HCT116 (cell line): ENCODE measurements around the gene IGF2R.

Source experiments
- POLR2A ChIP-seq: IDR thresholded peaks from 2 replicates; pipeline ENCODE4 v1.7.0; 2011; ENCODE audit warnings: borderline replicate concordance; ENCODE audit not compliant: insufficient read depth, insufficient read length; ENCODE audit errors: extremely low read depth
- RAD21 ChIP-seq: IDR thresholded peaks from 2 replicates; pipeline ENCODE4 v1.6.1; 2012; ENCODE audit warnings: low read depth, mild to moderate bottlenecking
- SRF ChIP-seq: IDR thresholded peaks from 2 replicates; pipeline ENCODE4 v1.6.1; 2012; ENCODE audit warnings: low read depth
- TF ChIP-seq, protein P1 (sequence below): IDR thresholded peaks from 2 replicates; pipeline ENCODE4 v1.6.1; 2011; ENCODE audit warnings: mild to moderate bottlenecking, low read length, moderate library complexity; ENCODE audit not compliant: insufficient replicate concordance; ENCODE audit errors: extremely low read depth
- TF ChIP-seq, protein P2 (sequence below), 3 experiments: fragments of 200-600 bp in 1 of 3; sonication (generic) in 1 of 3; IDR thresholded peaks in 2 of 3; conservative IDR thresholded peaks in 1 of 3; 2 replicates each; pipeline ENCODE4 v1.5.1; 2012 to 2017; ENCODE audit warnings: low read depth in 2 of 3, low read length in 2 of 3, antibody characterized with exemption in 1 of 3, borderline replicate concordance in 1 of 3, control low read depth in 1 of 3, mild to moderate bottlenecking in 1 of 3, mixed read lengths in 1 of 3, mixed run types in 1 of 3, moderate library complexity in 1 of 3; ENCODE audit not compliant: insufficient read depth in 1 of 3

DNA sequence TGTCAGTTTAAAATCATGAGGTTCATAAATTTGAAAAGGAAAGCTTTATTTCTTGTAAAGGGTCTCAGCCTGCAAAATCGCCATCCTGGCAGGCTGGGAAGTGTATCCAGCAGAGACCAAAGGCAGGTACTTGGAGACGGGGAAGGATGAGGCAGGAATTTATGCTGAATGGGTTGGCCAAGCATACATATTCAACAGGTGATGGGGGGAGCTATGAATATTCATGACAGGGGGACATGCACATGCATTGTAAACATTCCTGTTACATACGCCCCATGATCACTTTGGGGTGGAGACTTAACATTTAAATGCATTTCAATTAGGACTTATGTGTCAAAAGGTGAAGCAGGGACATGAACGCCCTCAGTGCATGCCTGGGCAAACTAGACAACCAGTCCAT, 142.9 kb downstream of the IGF2R start:
- TF ChIP-seq SRF: no peak
- TF ChIP-seq, protein P1, sequence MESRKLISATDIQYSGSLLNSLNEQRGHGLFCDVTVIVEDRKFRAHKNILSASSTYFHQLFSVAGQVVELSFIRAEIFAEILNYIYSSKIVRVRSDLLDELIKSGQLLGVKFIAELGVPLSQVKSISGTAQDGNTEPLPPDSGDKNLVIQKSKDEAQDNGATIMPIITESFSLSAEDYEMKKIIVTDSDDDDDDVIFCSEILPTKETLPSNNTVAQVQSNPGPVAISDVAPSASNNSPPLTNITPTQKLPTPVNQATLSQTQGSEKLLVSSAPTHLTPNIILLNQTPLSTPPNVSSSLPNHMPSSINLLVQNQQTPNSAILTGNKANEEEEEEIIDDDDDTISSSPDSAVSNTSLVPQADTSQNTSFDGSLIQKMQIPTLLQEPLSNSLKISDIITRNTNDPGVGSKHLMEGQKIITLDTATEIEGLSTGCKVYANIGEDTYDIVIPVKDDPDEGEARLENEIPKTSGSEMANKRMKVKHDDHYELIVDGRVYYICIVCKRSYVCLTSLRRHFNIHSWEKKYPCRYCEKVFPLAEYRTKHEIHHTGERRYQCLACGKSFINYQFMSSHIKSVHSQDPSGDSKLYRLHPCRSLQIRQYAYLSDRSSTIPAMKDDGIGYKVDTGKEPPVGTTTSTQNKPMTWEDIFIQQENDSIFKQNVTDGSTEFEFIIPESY: no peak
- TF ChIP-seq, protein P2, sequence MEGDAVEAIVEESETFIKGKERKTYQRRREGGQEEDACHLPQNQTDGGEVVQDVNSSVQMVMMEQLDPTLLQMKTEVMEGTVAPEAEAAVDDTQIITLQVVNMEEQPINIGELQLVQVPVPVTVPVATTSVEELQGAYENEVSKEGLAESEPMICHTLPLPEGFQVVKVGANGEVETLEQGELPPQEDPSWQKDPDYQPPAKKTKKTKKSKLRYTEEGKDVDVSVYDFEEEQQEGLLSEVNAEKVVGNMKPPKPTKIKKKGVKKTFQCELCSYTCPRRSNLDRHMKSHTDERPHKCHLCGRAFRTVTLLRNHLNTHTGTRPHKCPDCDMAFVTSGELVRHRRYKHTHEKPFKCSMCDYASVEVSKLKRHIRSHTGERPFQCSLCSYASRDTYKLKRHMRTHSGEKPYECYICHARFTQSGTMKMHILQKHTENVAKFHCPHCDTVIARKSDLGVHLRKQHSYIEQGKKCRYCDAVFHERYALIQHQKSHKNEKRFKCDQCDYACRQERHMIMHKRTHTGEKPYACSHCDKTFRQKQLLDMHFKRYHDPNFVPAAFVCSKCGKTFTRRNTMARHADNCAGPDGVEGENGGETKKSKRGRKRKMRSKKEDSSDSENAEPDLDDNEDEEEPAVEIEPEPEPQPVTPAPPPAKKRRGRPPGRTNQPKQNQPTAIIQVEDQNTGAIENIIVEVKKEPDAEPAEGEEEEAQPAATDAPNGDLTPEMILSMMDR (IDR thresholded peaks at IDR 0.05 in 2 of 3, conservative IDR thresholded peaks at IDR 0.05 in 1 of 3; ENCODE audit: borderline replicate concordance in 1 of 3, insufficient read depth in 1 of 3, low read depth in 2 of 3, low read length in 2 of 3): no peak
- no peak for TF ChIP-seq RAD21
- TF ChIP-seq POLR2A: no peak
